ENCODE data around the gene C1orf226. TPM values are rescaled to one million over a fixed set of nuclear protein-coding genes. Genes with fewer than 3 reads are reported as not detected.

The C1orf226 gene
- total RNA-seq, 2 experiments from 2014 or later = 0.12 to 0.17 TPM

DNA sequence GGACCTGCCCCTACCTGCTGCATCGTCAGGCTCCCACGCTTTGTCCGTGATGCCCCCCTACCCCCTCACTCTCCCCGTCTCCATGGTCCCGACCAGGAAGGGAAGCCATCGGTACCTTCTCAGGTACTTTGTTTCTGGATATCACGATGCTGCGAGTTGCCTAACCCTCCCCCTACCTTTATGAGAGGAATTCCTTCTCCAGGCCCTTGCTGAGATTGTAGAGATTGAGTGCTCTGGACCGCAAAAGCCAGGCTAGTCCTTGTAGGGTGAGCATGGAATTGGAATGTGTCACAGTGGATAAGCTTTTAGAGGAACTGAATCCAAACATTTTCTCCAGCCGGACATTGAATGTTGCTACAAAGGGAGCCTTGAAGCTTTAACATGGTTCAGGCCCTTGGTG lies 13.8 kb upstream of the C1orf226 start:
- H3K27me3 Mint-ChIP-seq (ENCODE audit: low read depth) = peaks cover 4% of the 10 kb centered on the region
- CTCF ChIA-PET = interaction anchor here (0.7 kb wide), 1 partner anchor 143 kb away, joined by 3 read pairs; no protein-coding TSS in a partner anchor
- no peak overlapping the region for H3K27ac Mint-ChIP-seq
- no peak overlapping the region for H3K4me3 Mint-ChIP-seq
- DNase-seq = no peak
- no peaks in the 10 kb centered on the region for H3K36me3 Mint-ChIP-seq (ENCODE audit: low read depth)
- intact Hi-C loops (cut with micrococcal nuclease) = no loop called here
- H3K4me1 Mint-ChIP-seq (ENCODE audit: low read depth) = no peaks in the 10 kb centered on the region
- H3K9me3 Mint-ChIP-seq = no peaks in the 10 kb centered on the region

DNA sequence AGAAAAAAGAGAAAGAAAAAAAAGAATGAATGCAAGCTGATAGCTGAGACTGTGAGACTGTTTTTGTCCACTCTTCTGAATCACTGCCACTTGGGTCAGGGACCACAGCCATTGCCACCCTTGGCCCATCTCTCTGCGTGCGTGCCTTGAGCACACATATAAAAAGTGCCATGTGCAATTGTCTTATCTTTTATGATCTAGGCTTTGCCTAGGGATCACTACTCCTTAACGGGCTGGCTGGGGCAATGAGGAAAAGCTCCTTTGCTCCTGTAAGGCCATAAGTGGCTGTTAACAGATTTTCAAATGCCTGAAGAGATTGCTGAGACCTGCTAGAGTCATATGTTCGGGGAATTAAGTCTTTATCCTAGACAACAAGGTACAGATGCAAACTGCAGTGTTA lies 13.1 kb upstream of the C1orf226 start:
- no peak overlapping the region for H3K27ac Mint-ChIP-seq
- H3K9me3 Mint-ChIP-seq = no peaks in the 10 kb centered on the region
- CTCF ChIA-PET = interaction anchor here (0.7 kb wide), 1 partner anchor 144 kb away, joined by 3 read pairs; no protein-coding TSS in a partner anchor
- peaks cover 3% of the 10 kb centered on the region for H3K27me3 Mint-ChIP-seq (ENCODE audit: low read depth)
- H3K36me3 Mint-ChIP-seq (ENCODE audit: low read depth) = no peaks in the 10 kb centered on the region
- DNase-seq = no peak
- intact Hi-C loops (cut with micrococcal nuclease) = no loop called here
- H3K4me3 Mint-ChIP-seq = no peak overlapping the region
- no peaks in the 10 kb centered on the region for H3K4me1 Mint-ChIP-seq (ENCODE audit: low read depth)

DNA sequence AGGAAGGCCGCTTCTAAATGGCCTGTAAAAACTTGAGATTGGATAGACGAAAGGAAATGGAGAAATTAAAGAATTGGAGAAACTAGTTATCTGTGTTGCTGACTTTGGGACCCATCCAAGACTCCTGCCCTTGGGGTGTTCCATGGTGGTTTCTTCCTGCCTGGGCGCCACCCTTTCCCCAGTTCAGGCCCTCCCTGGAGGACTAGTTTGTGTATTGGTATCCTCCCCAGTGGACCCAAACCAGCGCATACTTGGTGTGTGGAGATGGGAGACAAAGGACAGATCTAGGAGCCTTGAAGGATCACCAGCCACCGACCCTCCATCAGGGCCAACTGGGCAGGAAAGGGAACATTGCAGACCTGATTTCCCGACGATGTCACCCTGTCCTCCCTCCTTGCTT lies 12.0 kb upstream of the C1orf226 start:
- Mint-ChIP-seq H3K9me3 (no peaks in the 10 kb centered on the region), H3K27me3 (ENCODE audit: low read depth) (no peaks in the 10 kb centered on the region), H3K27ac (no peak overlapping the region), H3K36me3 (ENCODE audit: low read depth) (no peaks in the 10 kb centered on the region), H3K4me1 (ENCODE audit: low read depth) (no peaks in the 10 kb centered on the region), H3K4me3 (no peak overlapping the region)
- CTCF ChIA-PET = no interaction called here
- DNase-seq = no peak
- intact Hi-C loops (cut with micrococcal nuclease) = no loop called here

DNA sequence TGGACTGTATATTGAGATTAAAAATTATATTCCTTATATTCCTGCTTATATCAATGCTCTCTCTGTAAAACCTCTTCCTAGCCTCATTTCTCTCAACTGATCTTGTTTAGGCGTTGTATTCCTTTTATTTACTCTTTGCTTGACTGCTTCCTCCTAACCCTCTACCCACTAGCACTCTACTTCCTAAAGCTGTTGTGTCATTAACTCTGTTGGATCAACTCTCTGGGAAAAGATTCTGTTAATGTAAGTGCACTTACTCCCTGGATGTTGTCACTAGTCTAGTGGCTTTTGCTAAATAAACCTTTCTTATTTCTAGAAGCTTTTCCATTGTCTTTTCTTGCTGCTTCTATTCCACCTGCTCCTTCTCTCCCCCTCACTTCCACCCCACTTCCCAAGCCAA lies 11.4 kb upstream of the C1orf226 start:
- Mint-ChIP-seq H3K4me1 (ENCODE audit: low read depth) (no peaks in the 10 kb centered on the region), H3K27me3 (ENCODE audit: low read depth) (no peaks in the 10 kb centered on the region), H3K36me3 (ENCODE audit: low read depth) (no peaks in the 10 kb centered on the region), H3K9me3 (no peaks in the 10 kb centered on the region), H3K4me3 (no peak overlapping the region), H3K27ac (no peak overlapping the region)
- CTCF ChIA-PET = no interaction called here
- DNase-seq = no peak
- intact Hi-C loops (cut with micrococcal nuclease) = no loop called here

DNA sequence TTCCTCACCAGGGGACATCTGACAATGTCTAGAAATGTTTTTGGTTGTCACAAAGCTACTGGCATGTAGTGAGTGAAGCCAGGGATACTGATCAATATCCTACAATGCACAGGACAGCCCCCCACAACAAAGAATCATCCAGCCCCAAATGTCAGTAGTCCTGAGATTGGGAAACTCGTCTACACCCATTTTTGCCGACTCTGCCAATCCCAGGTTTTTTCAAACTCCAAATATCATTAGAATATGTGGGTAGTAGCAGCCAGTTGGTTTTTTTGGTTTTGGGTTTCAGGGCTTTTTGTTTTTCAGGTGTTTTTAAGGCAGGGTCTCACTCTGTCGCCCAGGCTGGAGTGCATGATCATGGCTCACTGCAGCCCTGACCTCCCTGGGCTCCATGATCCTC lies 10.8 kb upstream of the C1orf226 start:
- Mint-ChIP-seq H3K4me3 (no peak overlapping the region), H3K27ac (no peak overlapping the region), H3K27me3 (ENCODE audit: low read depth) (no peaks in the 10 kb centered on the region), H3K9me3 (no peaks in the 10 kb centered on the region), H3K4me1 (ENCODE audit: low read depth) (no peaks in the 10 kb centered on the region), H3K36me3 (ENCODE audit: low read depth) (no peaks in the 10 kb centered on the region)
- DNase-seq = no peak
- intact Hi-C loops (cut with micrococcal nuclease) = no loop called here
- CTCF ChIA-PET = no interaction called here

DNA sequence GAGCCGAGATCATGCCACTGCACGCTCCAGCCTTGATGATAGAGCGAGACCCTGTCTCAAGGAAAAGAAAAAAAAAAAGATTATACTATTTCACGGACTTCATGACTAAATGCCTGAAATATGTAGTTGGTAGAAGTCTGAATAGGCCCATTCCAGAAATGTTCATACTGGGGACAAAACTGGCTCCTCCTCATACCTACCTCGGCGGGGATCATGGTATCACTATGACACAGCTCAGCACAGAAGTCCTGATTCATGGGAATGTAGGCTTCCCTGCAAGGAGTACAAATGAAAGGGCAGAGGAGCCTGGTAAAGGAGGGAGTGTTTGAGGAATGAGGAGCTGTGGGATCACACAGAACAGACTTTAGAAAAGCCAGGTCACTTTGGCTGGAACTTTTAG lies 9.9 kb upstream of the C1orf226 start:
- no peaks in the 10 kb centered on the region for H3K9me3 Mint-ChIP-seq
- H3K36me3 Mint-ChIP-seq (ENCODE audit: low read depth) = no peaks in the 10 kb centered on the region
- DNase-seq = no peak
- H3K4me1 Mint-ChIP-seq (ENCODE audit: low read depth) = no peaks in the 10 kb centered on the region
- no peak overlapping the region for H3K4me3 Mint-ChIP-seq
- CTCF ChIA-PET = interaction anchor here (0.6 kb wide), 1 partner anchor 298 kb away, joined by 8 read pairs; no protein-coding TSS in a partner anchor
- no peak overlapping the region for H3K27ac Mint-ChIP-seq
- no peaks in the 10 kb centered on the region for H3K27me3 Mint-ChIP-seq (ENCODE audit: low read depth)
- intact Hi-C loops (cut with micrococcal nuclease) = no loop called here

DNA sequence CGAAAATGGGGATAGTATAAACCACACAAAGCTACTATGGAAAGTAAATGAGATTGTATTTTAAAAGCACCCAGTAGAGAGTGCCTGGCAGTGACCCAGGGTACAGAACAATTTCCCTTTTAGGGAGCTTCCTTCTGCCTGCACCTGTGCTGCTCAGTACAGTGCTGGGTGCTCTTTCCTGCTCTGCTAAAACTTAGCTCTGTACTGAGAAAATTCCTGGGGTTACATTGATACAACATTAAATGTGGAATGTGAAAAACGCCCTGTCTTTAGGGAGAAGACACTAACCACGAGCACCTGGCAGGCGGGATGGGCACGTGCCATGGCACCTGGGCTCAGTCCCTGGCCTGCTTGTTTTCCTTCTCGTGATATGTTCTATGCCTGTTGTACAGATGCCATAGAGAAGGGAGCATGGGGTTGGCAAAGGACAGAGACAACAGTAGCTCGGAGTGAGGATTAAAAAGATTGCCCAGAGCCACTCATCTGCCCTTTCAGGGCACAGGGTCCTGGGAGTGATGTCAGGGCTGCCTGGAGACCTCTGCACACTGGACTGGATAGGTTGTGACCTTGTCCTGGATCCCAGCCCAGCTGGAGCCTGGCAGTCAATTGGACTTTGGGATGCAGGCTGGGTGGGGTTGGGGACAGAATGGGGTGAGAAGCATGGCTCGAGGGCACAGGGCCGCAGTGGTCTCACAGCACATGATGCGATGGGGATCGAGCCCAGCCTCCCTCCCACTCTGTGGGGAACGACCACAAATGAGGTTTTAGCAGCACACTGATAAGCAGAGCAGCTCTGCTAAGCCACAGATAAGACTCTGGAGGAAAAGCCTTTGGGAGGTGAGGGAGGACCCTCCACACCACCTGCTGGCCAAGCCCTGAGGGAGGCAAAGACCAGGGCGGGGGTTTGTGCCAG lies 9.1 kb upstream of the C1orf226 start:
- no peak for DNase-seq
- H3K27ac Mint-ChIP-seq = no peak overlapping the region
- H3K36me3 Mint-ChIP-seq (ENCODE audit: low read depth) = no peaks in the 10 kb centered on the region
- no peaks in the 10 kb centered on the region for H3K9me3 Mint-ChIP-seq
- no peaks in the 10 kb centered on the region for H3K4me1 Mint-ChIP-seq (ENCODE audit: low read depth)
- H3K27me3 Mint-ChIP-seq (ENCODE audit: low read depth) = no peaks in the 10 kb centered on the region
- no peak overlapping the region for H3K4me3 Mint-ChIP-seq
- intact Hi-C loops (cut with micrococcal nuclease) = no loop called here
- CTCF ChIA-PET = interaction anchor here (0.6 kb wide), 1 partner anchor 298 kb away, joined by 8 read pairs; no protein-coding TSS in a partner anchor

DNA sequence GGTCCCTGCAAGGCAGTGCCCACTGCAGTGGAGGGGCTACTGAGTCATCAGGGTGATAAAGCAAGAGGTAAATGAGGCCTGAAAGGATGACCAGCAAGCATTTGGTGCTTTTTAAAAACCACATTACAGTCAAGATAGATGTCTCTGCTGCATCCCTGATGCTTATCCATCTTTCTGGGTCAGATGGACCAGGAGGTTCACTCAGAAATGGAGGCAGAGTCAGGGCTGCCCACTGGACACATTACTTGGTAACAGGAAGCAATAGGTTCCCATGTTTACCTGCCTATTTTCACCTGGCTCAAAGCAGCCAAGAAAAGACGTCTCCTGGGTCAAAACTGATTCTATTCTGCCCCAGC lies 8.5 kb upstream of the C1orf226 start:
- Mint-ChIP-seq H3K27me3 (ENCODE audit: low read depth) (no peaks in the 10 kb centered on the region), H3K9me3 (no peaks in the 10 kb centered on the region), H3K36me3 (ENCODE audit: low read depth) (no peaks in the 10 kb centered on the region), H3K4me3 (no peak overlapping the region), H3K4me1 (ENCODE audit: low read depth) (no peaks in the 10 kb centered on the region), H3K27ac (no peak overlapping the region)
- CTCF ChIA-PET = no interaction called here
- intact Hi-C loops (cut with micrococcal nuclease) = no loop called here
- no peak for DNase-seq

DNA sequence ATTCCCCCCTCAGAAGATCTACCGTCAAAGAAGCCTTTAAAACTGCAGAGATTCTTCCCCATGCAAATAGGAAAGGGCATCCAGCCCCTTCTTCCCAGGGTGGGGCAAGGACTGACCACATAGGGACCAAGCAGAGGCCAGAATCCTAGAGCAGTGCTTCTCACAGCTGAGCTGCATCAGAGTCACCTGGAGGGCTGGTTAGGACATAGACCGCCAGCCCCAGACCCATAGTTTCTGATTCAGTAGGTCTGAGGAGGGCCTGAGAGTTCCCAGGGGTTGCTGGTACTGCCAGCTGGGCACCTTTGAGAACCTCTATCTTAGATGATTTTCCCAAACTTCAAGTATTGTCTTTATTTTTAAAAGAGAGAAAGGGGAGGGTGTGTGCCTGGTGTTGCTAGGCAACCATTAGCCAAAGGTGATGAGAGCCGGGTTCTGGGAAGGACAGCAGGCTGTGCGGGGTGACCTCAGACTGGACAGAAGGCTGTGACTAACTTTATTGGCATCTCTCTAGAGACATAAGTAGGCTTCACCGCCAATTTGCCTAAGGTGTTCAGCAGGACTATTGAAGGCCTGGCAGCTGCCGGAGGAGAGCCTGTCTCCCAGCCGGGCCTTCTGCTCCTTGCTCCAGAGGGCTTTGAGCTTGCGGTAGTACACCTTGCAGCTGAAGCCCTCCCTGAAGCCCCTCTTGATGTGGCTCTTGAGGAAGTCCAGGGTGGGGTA lies 7.8 kb upstream of the C1orf226 start:
- CTCF ChIA-PET = no interaction called here
- no peak overlapping the region for H3K27ac Mint-ChIP-seq
- H3K27me3 Mint-ChIP-seq (ENCODE audit: low read depth) = no peaks in the 10 kb centered on the region
- no peaks in the 10 kb centered on the region for H3K36me3 Mint-ChIP-seq (ENCODE audit: low read depth)
- no peaks in the 10 kb centered on the region for H3K9me3 Mint-ChIP-seq
- DNase-seq = no peak
- intact Hi-C loops (cut with micrococcal nuclease) = no loop called here
- H3K4me3 Mint-ChIP-seq = no peak overlapping the region
- no peaks in the 10 kb centered on the region for H3K4me1 Mint-ChIP-seq (ENCODE audit: low read depth)

DNA sequence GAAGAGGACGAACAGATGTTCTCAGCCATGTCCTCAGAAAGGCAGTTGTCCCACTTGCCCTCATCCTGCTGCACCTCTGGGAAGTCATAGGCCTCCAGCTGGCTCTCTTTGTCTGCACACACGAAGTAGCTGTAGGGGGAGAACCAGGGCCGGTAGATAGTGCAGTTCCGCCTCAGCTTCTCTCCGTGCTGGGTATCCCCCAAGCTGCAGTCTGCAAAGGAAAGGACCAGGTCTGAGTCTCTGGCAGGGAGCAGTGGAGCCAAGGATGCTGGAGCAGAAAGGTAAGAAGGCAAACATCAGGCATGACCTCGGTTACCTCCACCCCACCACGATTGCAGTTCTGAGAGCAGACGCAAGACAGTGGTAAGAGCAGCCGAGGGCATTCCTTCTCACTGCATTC lies 7.1 kb upstream of the C1orf226 start:
- H3K36me3 Mint-ChIP-seq (ENCODE audit: low read depth) = no peaks in the 10 kb centered on the region

DNA sequence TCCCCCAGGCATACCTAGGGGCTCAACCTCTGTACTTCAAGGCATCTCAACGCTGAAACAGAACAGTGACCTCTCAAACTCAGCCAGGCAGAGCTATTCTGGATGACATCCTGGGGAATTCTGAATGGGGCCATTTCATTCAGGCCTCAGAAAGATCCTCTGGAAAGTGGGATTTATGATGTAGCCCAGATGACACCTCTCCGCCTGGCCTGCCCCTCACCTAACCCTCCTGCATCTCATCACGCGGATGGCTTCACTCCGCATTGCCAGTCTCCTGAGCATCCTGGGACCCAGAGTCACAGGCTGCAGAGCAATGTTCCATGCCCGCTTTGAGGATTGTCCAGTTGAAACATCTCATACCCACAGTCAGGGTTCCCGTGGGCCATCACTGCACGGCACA lies 6.1 kb upstream of the C1orf226 start:
- intact Hi-C loops (cut with micrococcal nuclease) = no loop called here
- Mint-ChIP-seq H3K27ac (no peak overlapping the region), H3K4me3 (no peak overlapping the region), H3K9me3 (no peaks in the 10 kb centered on the region), H3K27me3 (ENCODE audit: low read depth) (no peaks in the 10 kb centered on the region), H3K4me1 (ENCODE audit: low read depth) (no peaks in the 10 kb centered on the region), H3K36me3 (ENCODE audit: low read depth) (no peaks in the 10 kb centered on the region)
- no peak for DNase-seq
- CTCF ChIA-PET = no interaction called here

More for the DNA sequence above, 7.1 kb upstream of the C1orf226 start:
- no peak overlapping the region for H3K4me3 Mint-ChIP-seq
- intact Hi-C loops (cut with micrococcal nuclease) = no loop called here
- H3K4me1 Mint-ChIP-seq (ENCODE audit: low read depth) = no peaks in the 10 kb centered on the region
- H3K27me3 Mint-ChIP-seq (ENCODE audit: low read depth) = no peaks in the 10 kb centered on the region
- no peak for DNase-seq
- no peaks in the 10 kb centered on the region for H3K9me3 Mint-ChIP-seq
- no peak overlapping the region for H3K27ac Mint-ChIP-seq
- CTCF ChIA-PET = no interaction called here

DNA sequence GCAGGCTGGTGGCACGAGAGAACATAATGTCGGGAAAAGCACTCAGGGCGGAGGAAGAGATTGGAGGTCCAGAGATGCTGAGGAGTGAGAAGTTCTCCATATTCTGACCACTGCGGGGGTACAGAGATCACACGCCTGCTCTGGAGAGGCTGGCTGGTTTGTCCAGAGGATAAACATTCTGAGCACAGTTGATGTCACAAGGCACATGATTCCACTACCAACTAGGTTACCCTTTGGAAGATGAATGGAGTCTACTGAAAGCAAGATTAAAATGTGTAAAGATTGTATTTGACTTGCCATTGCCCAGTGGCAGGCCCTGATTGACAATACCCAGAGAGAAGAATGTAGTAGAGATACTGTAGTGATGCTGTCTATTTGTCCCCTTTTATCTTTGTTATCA lies 4.8 kb upstream of the C1orf226 start, which contains the start of gene SPATA46:
Gene SPATA46 (minus strand): TSS at position 164 of the 400 bp plus-strand sequence. CDS start 64 bp downstream, at position 100.
- H3K4me1 Mint-ChIP-seq (ENCODE audit: low read depth) = no peaks in the 10 kb centered on the region
- CTCF ChIA-PET = no interaction called here
- intact Hi-C loops (cut with micrococcal nuclease) = no loop called here
- no peak for DNase-seq
- no peaks in the 10 kb centered on the region for H3K27me3 Mint-ChIP-seq (ENCODE audit: low read depth)
- no peak within 1 kb of the TSS for H3K4me3 Mint-ChIP-seq
- H3K27ac Mint-ChIP-seq = no peak within 1 kb of the TSS
- no peaks in the 10 kb centered on the region for H3K36me3 Mint-ChIP-seq (ENCODE audit: low read depth)
- H3K9me3 Mint-ChIP-seq = no peaks in the 10 kb centered on the region

Data from activated naive CD4-positive, alpha-beta T cell treated with anti-CD3 and anti-CD28 coated beads for 36 hours (primary cell).